ENCODE data around the gene TRRAP.
"Not testable (repeated sequence)": the region's sequence is repeated elsewhere in the genome, so short reads cannot be mapped to it uniquely, and the experiment has no call there.

TRRAP gene

DNA sequence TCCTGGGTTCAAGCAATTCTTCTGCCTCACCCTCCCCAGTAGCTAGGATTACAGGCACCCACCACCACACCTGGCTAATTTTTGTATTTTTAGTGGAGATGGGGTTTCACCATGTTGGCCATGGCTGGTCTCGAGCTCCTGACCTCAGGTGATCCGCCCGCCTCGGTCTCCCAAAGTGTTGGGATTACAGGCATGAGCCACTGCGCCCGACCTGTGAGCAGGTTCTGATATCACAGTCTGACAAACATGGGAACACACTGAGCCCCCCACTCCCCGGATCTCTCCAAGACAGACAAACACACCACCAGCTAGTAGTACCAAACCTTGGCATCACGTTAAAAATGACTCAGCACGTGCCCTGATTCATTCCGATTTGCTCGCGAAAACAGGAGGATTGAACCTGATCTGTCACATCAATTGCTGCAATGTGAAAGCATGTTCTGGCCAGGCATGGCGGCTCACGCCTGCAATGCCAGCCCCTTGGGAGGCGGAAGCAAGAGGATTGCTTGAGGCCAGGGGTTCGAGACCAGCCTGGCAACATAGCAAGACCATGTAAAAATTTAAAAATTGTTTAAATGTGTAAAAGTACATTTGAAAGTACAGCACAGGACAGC is 159.1 kb downstream of the TRRAP start:
- TF ChIP-seq, protein P1, sequence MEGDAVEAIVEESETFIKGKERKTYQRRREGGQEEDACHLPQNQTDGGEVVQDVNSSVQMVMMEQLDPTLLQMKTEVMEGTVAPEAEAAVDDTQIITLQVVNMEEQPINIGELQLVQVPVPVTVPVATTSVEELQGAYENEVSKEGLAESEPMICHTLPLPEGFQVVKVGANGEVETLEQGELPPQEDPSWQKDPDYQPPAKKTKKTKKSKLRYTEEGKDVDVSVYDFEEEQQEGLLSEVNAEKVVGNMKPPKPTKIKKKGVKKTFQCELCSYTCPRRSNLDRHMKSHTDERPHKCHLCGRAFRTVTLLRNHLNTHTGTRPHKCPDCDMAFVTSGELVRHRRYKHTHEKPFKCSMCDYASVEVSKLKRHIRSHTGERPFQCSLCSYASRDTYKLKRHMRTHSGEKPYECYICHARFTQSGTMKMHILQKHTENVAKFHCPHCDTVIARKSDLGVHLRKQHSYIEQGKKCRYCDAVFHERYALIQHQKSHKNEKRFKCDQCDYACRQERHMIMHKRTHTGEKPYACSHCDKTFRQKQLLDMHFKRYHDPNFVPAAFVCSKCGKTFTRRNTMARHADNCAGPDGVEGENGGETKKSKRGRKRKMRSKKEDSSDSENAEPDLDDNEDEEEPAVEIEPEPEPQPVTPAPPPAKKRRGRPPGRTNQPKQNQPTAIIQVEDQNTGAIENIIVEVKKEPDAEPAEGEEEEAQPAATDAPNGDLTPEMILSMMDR (IDR thresholded peaks at IDR 0.05; ENCODE audit: borderline replicate concordance, control extremely low read depth, extremely low read depth, insufficient read depth, missing control alignments): no peak
- DNase-seq (ENCODE audit: low spot score): no peak
- in situ Hi-C loops (cut with MboI; ENCODE audit: low sequenced_read_pairs, unreplicated experiment): no loop called here

- in situ Hi-C loops (cut with MboI; ENCODE audit: low sequenced_read_pairs, unreplicated experiment): no loop called here
- no peak for DNase-seq (ENCODE audit: low spot score)
- TF ChIP-seq, protein P1 (IDR thresholded peaks at IDR 0.05; ENCODE audit: borderline replicate concordance, control extremely low read depth, extremely low read depth, insufficient read depth, missing control alignments): no peak
Observed at GRCh38 chr7:99038086-99038855, 159.9 kb downstream of the TRRAP start.

DNA sequence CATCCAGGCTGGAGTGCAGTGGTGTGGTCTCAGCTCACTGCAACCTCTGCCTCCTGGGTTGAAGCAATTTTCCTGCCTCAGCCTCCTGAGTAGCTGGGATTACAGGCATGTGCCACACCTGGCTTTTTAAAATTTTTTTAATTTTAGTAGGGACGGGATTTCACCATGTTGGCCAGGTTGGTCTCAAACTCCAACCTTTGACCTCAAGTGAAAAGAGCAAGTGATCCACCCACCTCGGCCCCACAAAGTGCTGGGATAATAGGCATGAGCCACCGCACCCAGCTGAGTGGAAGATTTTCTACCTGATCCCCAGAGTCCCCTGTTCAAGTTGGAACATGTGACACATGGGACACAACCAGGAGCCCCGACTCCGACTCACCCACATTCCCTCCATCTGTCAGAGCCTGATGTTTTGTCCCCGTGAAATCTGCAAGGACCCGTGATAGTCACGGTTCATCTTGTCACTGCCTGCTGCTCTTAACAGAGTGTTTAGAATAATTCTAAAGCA is 161.1 kb downstream of the TRRAP start:
- no peak for DNase-seq (ENCODE audit: low spot score)
- TF ChIP-seq, protein P1 (IDR thresholded peaks at IDR 0.05; ENCODE audit: borderline replicate concordance, control extremely low read depth, extremely low read depth, insufficient read depth, missing control alignments): no peak
- in situ Hi-C loops (cut with MboI; ENCODE audit: low sequenced_read_pairs, unreplicated experiment): no loop called here

DNA sequence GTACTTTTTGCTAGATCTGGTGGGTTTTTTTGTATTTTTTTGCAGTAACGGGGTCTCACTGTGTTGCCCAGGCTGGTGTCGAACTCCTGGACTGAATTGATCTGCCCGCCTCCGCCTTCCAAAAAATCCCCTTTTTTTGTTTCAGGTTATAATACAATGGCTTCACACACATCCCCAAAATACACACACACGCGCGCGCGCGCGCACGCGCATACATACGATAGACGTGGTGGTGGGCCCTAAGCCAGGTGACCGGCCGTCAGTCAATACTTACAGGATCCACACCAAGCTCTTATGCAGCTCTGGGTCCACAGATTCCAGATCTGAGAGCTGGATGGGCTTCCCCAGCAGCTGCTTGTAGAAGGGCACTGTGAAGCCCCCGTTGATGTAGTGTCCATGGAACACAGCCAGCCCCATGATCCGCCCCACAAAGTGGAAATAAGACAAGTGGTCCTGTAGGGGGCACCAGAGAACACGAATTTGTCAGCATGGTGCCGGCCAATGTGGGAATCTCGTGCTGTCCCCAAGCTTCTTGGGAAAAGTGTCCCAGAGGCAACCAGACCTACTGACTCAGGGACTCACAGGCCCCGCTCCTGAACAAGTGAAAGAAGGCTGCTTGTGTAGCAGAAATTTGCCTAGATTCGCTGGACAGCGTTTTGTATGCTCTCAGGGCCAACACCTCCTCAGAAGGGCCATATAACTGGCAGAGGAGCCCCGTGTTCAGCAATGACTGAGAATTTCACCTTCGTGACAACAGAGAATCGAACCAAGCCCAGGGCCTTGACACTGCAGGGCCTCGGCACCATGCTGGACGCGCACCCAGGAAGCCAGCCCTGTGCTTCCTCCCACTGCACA is 162.0 kb downstream of the TRRAP start:
- peak; percentile 89 for DNase-seq (ENCODE audit: low spot score)
- in situ Hi-C loops (cut with MboI; ENCODE audit: low sequenced_read_pairs, unreplicated experiment): loop anchor here (5.0 kb wide), 1 partner anchor 272 kb away; no protein-coding TSS in a partner anchor
- TF ChIP-seq, protein P1 (IDR thresholded peaks at IDR 0.05; ENCODE audit: borderline replicate concordance, control extremely low read depth, extremely low read depth, insufficient read depth, missing control alignments): peak; percentile 62

DNA sequence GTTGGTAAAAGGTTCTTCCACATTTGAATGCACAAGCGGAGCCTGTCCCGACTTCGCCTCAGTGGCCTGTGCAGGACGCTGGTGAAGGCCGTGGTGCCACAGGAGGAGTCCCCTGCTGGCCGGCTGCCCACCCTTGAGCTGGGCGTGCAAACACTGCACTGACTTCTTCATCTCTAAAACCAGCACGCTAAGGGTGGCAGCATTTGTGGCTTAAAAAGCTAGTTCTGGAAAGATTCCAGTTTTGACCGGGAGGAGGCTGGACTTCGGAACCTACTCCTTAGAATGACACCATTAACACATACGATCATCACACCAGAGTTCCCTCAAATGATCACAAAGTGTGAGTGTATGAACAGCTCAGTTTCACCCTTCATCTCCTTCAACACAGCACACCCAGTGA is 163.2 kb downstream of the TRRAP start:
- in situ Hi-C loops (cut with MboI; ENCODE audit: low sequenced_read_pairs, unreplicated experiment): loop anchor here (5.0 kb wide), 1 partner anchor 271 kb away; no protein-coding TSS in a partner anchor
- no peak for DNase-seq (ENCODE audit: low spot score)
- TF ChIP-seq, protein P1 (IDR thresholded peaks at IDR 0.05; ENCODE audit: borderline replicate concordance, control extremely low read depth, extremely low read depth, insufficient read depth, missing control alignments): no peak

GRCh38 chr7:99042957-99043356 is 164.6 kb downstream of the TRRAP start:
- in situ Hi-C loops (cut with MboI; ENCODE audit: low sequenced_read_pairs, unreplicated experiment): loop anchor here (5.0 kb wide), 1 partner anchor 269 kb away; no protein-coding TSS in a partner anchor
- TF ChIP-seq, protein P1 (IDR thresholded peaks at IDR 0.05; ENCODE audit: borderline replicate concordance, control extremely low read depth, extremely low read depth, insufficient read depth, missing control alignments): no peak
- no peak for DNase-seq (ENCODE audit: low spot score)

- in situ Hi-C loops (cut with MboI; ENCODE audit: low sequenced_read_pairs, unreplicated experiment): loop anchor here (5.0 kb wide), 1 partner anchor 267 kb away; no protein-coding TSS in a partner anchor
- not testable (repeated sequence) for DNase-seq (ENCODE audit: low spot score)
Observed at GRCh38 chr7:99044858-99045257, 166.5 kb downstream of the TRRAP start.

DNA sequence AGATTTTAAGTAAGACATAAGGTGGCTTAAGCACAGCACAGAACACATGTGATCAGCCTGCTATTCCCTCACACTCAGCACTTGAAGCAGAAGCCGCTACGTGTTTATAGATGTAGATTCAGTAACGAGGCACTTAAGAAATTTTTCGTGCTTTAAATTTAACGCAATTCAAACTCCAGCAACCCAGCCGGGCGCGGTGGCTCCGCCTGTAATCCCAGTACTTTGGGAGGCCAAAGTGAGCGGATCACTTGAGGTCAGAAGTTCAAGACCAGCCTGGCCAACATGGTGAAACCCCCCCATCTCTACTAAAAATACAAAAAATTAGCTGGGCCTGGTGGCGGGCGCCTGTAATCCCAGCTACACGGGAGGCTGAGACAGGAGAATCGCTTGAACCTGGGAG is 167.9 kb downstream of the TRRAP start:
- in situ Hi-C loops (cut with MboI; ENCODE audit: low sequenced_read_pairs, unreplicated experiment); DNase-seq (ENCODE audit: low spot score): not testable (repeated sequence)
